Measurements from ENCODE around the gene ERN1. TPM values are rescaled to one million over a fixed set of nuclear protein-coding genes. Genes with fewer than 3 reads are reported as not detected.

Gene ERN1
- total and polyA plus RNA-seq, 2 donors (not counting 1 experiment from before 2014, with no cell fraction given), result 3.3 to 11.7 TPM

GRCh38 chr17:64165347-64165746 lies 35.4 kb upstream of the ERN1 start:
- Histone ChIP-seq H2AFZ (ENCODE audit: low read length) (no peak overlapping the region), H3K27me3 (ENCODE audit: control insufficient read depth, insufficient read depth, low read length) (no peaks in the 10 kb centered on the region), H3K4me1 (ENCODE audit: control insufficient read depth, extremely low read depth, insufficient read depth, low read length) (no peaks in the 10 kb centered on the region), H3K9me3 (ENCODE audit: control insufficient read depth, insufficient read depth, low read depth, low read length) (no peaks in the 10 kb centered on the region), H3K4me2 (ENCODE audit: extremely low read depth, insufficient read depth, low read length) (no peak overlapping the region), H3K4me3 (replicated peaks in 1 of 4; ENCODE audit: control extremely low read depth in 1 of 4, insufficient read depth in 1 of 4, low read depth in 3 of 4, low read length in 4 of 4) (no peak overlapping the region), H3K27ac (ENCODE audit: insufficient read depth, low read length) (no peak overlapping the region), H3K9ac (ENCODE audit: insufficient read depth, low read length) (no peak overlapping the region), H4K20me1 (ENCODE audit: control insufficient read depth, extremely low read depth, insufficient read depth, low read length) (no peaks in the 10 kb centered on the region), H3K79me2 (ENCODE audit: control insufficient read depth, insufficient read depth, low read length) (no peaks in the 10 kb centered on the region), H3K36me3 (ENCODE audit: control insufficient read depth, insufficient read depth, low read length) (no peaks in the 10 kb centered on the region)
- no peak for DNase-seq (ENCODE audit: low read depth in 2 of 2)
- no peak for TF ChIP-seq CTCF (conservative IDR thresholded peaks at IDR 0.05 in 1 of 2, IDR thresholded peaks at IDR 0.05 in 1 of 2; ENCODE audit: low read depth in 1 of 2, low read length in 2 of 2)
- no peak for TF ChIP-seq EZH2 (IDR thresholded peaks at IDR 0.05; ENCODE audit: low read length, missing control alignments)

- no peak for DNase-seq (ENCODE audit: low read depth in 2 of 2)
- no peak overlapping the region for H3K9ac ChIP-seq (ENCODE audit: insufficient read depth, low read length)
- no peaks in the 10 kb centered on the region for H3K27me3 ChIP-seq (ENCODE audit: control insufficient read depth, insufficient read depth, low read length)
- no peak overlapping the region for H3K4me3 ChIP-seq (replicated peaks in 1 of 4; ENCODE audit: control extremely low read depth in 1 of 4, insufficient read depth in 1 of 4, low read depth in 3 of 4, low read length in 4 of 4)
- no peaks in the 10 kb centered on the region for H4K20me1 ChIP-seq (ENCODE audit: control insufficient read depth, extremely low read depth, insufficient read depth, low read length)
- no peaks in the 10 kb centered on the region for H3K36me3 ChIP-seq (ENCODE audit: control insufficient read depth, insufficient read depth, low read length)
- H3K79me2 ChIP-seq (ENCODE audit: control insufficient read depth, insufficient read depth, low read length), result no peaks in the 10 kb centered on the region
- TF ChIP-seq CTCF (conservative IDR thresholded peaks at IDR 0.05 in 1 of 2, IDR thresholded peaks at IDR 0.05 in 1 of 2; ENCODE audit: low read depth in 1 of 2, low read length in 2 of 2) (no peak), EZH2 (IDR thresholded peaks at IDR 0.05; ENCODE audit: low read length, missing control alignments) (no peak)
- H3K4me1 ChIP-seq (ENCODE audit: control insufficient read depth, extremely low read depth, insufficient read depth, low read length), result no peaks in the 10 kb centered on the region
- no peaks in the 10 kb centered on the region for H3K9me3 ChIP-seq (ENCODE audit: control insufficient read depth, insufficient read depth, low read depth, low read length)
- no peak overlapping the region for H2AFZ ChIP-seq (ENCODE audit: low read length)
- no peak overlapping the region for H3K27ac ChIP-seq (ENCODE audit: insufficient read depth, low read length)
- H3K4me2 ChIP-seq (ENCODE audit: extremely low read depth, insufficient read depth, low read length), result no peak overlapping the region
Observed at GRCh38 chr17:64164596-64165285, 34.8 kb upstream of the ERN1 start.

GRCh38 chr17:64163468-64163867 lies 33.5 kb upstream of the ERN1 start:
- no peak overlapping the region for H3K27ac ChIP-seq (ENCODE audit: insufficient read depth, low read length)
- no peaks in the 10 kb centered on the region for H4K20me1 ChIP-seq (ENCODE audit: control insufficient read depth, extremely low read depth, insufficient read depth, low read length)
- no peak for TF ChIP-seq CTCF (conservative IDR thresholded peaks at IDR 0.05 in 1 of 2, IDR thresholded peaks at IDR 0.05 in 1 of 2; ENCODE audit: low read depth in 1 of 2, low read length in 2 of 2)
- no peak for TF ChIP-seq EZH2 (IDR thresholded peaks at IDR 0.05; ENCODE audit: low read length, missing control alignments)
- H3K9ac ChIP-seq (ENCODE audit: insufficient read depth, low read length), result no peak overlapping the region
- no peaks in the 10 kb centered on the region for H3K36me3 ChIP-seq (ENCODE audit: control insufficient read depth, insufficient read depth, low read length)
- H3K4me2 ChIP-seq (ENCODE audit: extremely low read depth, insufficient read depth, low read length), result no peak overlapping the region
- no peak overlapping the region for H2AFZ ChIP-seq (ENCODE audit: low read length)
- no peaks in the 10 kb centered on the region for H3K27me3 ChIP-seq (ENCODE audit: control insufficient read depth, insufficient read depth, low read length)
- no peak for DNase-seq (ENCODE audit: low read depth in 2 of 2)
- no peak overlapping the region for H3K4me3 ChIP-seq (replicated peaks in 1 of 4; ENCODE audit: control extremely low read depth in 1 of 4, insufficient read depth in 1 of 4, low read depth in 3 of 4, low read length in 4 of 4)
- no peaks in the 10 kb centered on the region for H3K9me3 ChIP-seq (ENCODE audit: control insufficient read depth, insufficient read depth, low read depth, low read length)
- H3K4me1 ChIP-seq (ENCODE audit: control insufficient read depth, extremely low read depth, insufficient read depth, low read length), result no peaks in the 10 kb centered on the region
- H3K79me2 ChIP-seq (ENCODE audit: control insufficient read depth, insufficient read depth, low read length), result no peaks in the 10 kb centered on the region
